Heart left ventricle (tissue), 13 donors: Measurements from ENCODE around the gene ZNF726.

Source experiments
- POLR2A ChIP-seq, 2 donors: fragments of 450-650 bp; IDR thresholded peaks; one replicate each; pipeline ENCODE4 v1.6.1; 2017; ENCODE audit warnings: antibody characterized with exemption in 2 of 2, mild to moderate bottlenecking in 2 of 2, moderate library complexity in 2 of 2
- TF ChIP-seq, protein P1 (sequence below), 12 donors: fragments of 200-600 bp; sonication (generic) in 4 of 12; IDR thresholded peaks; one replicate each; pipeline versions ENCODE4 v1.5.0 to v1.8.0; 2018 to 2022; ENCODE audit warnings: antibody characterized with exemption in 12 of 12, mild to moderate bottlenecking in 5 of 12
- donor health status: ischemic (EF 13 %, LVEDD 7.1; RV severe dilation, severe dysfunction).
- donor health status: DM: no; HTN: yes; CAD: no.
- donor health status: DM: no; HTN: no; CAD: no.
- donor health status: ischemic (EF 25% LVEDD 6.9; RV normal size, moderate dysfunction).
- donor health status: ischemic (EF 25% LVEDD 5.7; RV mildly dilated, moderate dysfunction).
- donor health status: ischemic (EF 35%, LVEDD 5.7; RV mildly dilated, moderate dysfunction).
- donor health status: nonischemic (EF 11% LVEDD 7.7; RV severe dilation, severe dysfunction).
- donor health status: DM: yes; HTN: yes; CAD: no.
- donor health status: PGD.
- donor health status: ischemic (EF 29% LVEDD 5.4; RV normal size, mild dysfunction).
- donor health status: nonischemic (EF 23%, LVEDD 6.1; RV moderate dilation, normal function).

- TF ChIP-seq POLR2A (IDR thresholded peaks at IDR 0.05) = no peak
- TF ChIP-seq, protein P1, sequence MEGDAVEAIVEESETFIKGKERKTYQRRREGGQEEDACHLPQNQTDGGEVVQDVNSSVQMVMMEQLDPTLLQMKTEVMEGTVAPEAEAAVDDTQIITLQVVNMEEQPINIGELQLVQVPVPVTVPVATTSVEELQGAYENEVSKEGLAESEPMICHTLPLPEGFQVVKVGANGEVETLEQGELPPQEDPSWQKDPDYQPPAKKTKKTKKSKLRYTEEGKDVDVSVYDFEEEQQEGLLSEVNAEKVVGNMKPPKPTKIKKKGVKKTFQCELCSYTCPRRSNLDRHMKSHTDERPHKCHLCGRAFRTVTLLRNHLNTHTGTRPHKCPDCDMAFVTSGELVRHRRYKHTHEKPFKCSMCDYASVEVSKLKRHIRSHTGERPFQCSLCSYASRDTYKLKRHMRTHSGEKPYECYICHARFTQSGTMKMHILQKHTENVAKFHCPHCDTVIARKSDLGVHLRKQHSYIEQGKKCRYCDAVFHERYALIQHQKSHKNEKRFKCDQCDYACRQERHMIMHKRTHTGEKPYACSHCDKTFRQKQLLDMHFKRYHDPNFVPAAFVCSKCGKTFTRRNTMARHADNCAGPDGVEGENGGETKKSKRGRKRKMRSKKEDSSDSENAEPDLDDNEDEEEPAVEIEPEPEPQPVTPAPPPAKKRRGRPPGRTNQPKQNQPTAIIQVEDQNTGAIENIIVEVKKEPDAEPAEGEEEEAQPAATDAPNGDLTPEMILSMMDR (IDR thresholded peaks at IDR 0.05) = no peak
Observed at GRCh38 chr19:23905771-23906170, 8.9 kb upstream of the ZNF726 start.
